Nephron progenitor cell (in vitro differentiated cells): ENCODE measurements around the gene CLRN3.

Experiments used
- DNase-seq: peaks from one replicate; pipeline ENCODE4 v3.0.0; 2021
- H3K27ac Mint-ChIP-seq: 2 replicates; pipeline ENCODE4 v1.8.0; 2021; ENCODE audit warnings: mild to moderate bottlenecking, moderate library complexity, mixed read lengths
- H3K27me3 Mint-ChIP-seq: 2 replicates; pipeline ENCODE4 v1.8.0; 2021; ENCODE audit warnings: mild to moderate bottlenecking, low read depth, mixed read lengths; ENCODE audit not compliant: poor library complexity
- H3K36me3 Mint-ChIP-seq: 2 replicates; pipeline ENCODE4 v1.8.0; 2021; ENCODE audit warnings: low read depth, mixed read lengths
- H3K4me1 Mint-ChIP-seq: 2 replicates; pipeline ENCODE4 v1.8.0; 2021; ENCODE audit warnings: mixed read lengths
- H3K4me3 Mint-ChIP-seq: 2 replicates; pipeline ENCODE4 v1.8.0; 2021; ENCODE audit warnings: mild to moderate bottlenecking, moderate library complexity, mixed read lengths
- H3K9me3 Mint-ChIP-seq: 2 replicates; pipeline ENCODE4 v1.8.0; 2021; ENCODE audit warnings: mild to moderate bottlenecking, moderate library complexity, mixed read lengths
- TF ChIP-seq, protein P1 (sequence below): fragments of 200-600 bp; sonication (generic); IDR thresholded peaks from 2 replicates; pipeline ENCODE4 v1.5.0; 2021; ENCODE audit warnings: antibody characterized with exemption

CLRN3 gene

DNA sequence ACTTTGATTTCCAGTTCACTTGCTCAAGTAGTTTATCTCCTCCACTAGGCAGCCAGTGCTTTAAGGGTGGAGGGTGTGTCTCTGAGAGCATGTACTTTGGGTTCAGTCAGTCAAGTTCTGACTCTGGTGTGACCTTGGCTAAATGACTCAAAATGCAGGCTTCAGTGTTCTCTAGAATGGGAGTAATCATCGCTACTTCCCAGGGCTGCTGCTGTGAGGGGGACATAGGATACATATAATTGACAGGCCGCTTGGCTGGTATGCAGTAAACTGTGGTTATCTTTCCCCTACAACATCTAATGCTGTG is 17.7 kb upstream of the CLRN3 start:
- Mint-ChIP-seq H3K9me3 (no peaks in the 10 kb centered on the region), H3K4me3 (no peak overlapping the region), H3K4me1 (peaks cover 14% of the 10 kb centered on the region), H3K27ac (no peak overlapping the region), H3K36me3 (no peaks in the 10 kb centered on the region), H3K27me3 (peaks cover 60% of the 10 kb centered on the region)
- DNase-seq, result no peak
- TF ChIP-seq, protein P1, sequence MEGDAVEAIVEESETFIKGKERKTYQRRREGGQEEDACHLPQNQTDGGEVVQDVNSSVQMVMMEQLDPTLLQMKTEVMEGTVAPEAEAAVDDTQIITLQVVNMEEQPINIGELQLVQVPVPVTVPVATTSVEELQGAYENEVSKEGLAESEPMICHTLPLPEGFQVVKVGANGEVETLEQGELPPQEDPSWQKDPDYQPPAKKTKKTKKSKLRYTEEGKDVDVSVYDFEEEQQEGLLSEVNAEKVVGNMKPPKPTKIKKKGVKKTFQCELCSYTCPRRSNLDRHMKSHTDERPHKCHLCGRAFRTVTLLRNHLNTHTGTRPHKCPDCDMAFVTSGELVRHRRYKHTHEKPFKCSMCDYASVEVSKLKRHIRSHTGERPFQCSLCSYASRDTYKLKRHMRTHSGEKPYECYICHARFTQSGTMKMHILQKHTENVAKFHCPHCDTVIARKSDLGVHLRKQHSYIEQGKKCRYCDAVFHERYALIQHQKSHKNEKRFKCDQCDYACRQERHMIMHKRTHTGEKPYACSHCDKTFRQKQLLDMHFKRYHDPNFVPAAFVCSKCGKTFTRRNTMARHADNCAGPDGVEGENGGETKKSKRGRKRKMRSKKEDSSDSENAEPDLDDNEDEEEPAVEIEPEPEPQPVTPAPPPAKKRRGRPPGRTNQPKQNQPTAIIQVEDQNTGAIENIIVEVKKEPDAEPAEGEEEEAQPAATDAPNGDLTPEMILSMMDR, result no peak

DNA sequence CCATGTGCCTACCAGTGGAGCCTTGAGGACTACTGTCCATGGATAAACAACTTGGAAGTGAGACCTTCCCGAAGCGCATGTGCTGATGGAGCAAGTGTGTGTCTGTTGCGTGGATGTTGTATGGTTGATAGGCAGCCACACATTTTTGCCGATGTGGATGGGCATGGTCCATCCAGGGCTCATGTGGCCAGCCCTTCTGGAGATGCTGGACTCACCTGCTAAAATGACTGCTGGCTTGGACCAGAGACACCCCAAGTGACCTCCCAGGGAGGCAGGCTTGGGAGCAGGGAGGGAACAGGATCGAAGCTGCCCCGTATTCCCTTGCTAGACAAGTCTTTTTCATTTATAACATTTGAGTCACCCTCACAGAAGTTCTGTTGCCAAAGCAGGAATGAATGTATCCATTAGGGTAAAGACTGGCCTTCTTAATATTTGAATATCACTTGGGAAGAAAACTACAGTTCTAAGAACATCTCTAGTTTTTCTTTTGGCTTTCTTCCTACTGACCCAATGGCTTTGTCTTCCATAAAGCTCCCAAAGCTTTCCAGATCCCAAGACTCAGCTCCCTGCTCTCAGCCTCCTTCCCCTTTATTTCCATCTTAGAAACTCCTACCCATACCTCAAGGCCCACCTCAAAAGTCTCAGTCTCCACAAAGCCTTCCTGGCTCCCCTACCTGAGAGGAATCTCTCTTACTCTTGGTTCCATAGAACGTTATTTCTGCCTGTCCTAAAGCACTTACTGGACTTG is 17.1 kb upstream of the CLRN3 start:
- peaks cover 14% of the 10 kb centered on the region for H3K4me1 Mint-ChIP-seq
- TF ChIP-seq, protein P1, result no peak

DNA sequence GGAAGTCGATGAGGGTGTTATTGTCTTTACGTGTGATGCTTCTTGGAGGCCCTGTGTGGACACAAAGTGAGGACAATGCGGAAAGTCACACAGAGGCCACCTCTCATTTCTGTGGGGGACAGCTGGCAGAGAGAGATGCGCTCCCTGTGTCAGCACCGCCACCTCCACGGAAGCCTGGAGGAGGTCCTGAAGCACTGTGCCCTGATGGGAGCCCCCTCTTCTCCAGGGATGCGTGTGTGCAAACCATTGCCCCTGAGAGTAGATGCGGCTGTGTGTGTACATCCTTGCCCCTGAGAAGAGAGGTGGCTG is 16.2 kb upstream of the CLRN3 start:
- Mint-ChIP-seq H3K27ac (no peak overlapping the region), H3K4me3 (peak overlapping the region; percentile 44), H3K9me3 (no peaks in the 10 kb centered on the region), H3K27me3 (peaks cover 68% of the 10 kb centered on the region), H3K4me1 (peaks cover 14% of the 10 kb centered on the region), H3K36me3 (no peaks in the 10 kb centered on the region)
- DNase-seq, result no peak
- TF ChIP-seq, protein P1, result no peak

More for the DNA sequence above, 17.1 kb upstream of the CLRN3 start:
- no peaks in the 10 kb centered on the region for H3K9me3 Mint-ChIP-seq
- peaks cover 64% of the 10 kb centered on the region for H3K27me3 Mint-ChIP-seq
- H3K36me3 Mint-ChIP-seq, result no peaks in the 10 kb centered on the region
- H3K4me3 Mint-ChIP-seq, result peak overlapping the region; percentile 2
- H3K27ac Mint-ChIP-seq, result no peak overlapping the region
- DNase-seq, result no peak

DNA sequence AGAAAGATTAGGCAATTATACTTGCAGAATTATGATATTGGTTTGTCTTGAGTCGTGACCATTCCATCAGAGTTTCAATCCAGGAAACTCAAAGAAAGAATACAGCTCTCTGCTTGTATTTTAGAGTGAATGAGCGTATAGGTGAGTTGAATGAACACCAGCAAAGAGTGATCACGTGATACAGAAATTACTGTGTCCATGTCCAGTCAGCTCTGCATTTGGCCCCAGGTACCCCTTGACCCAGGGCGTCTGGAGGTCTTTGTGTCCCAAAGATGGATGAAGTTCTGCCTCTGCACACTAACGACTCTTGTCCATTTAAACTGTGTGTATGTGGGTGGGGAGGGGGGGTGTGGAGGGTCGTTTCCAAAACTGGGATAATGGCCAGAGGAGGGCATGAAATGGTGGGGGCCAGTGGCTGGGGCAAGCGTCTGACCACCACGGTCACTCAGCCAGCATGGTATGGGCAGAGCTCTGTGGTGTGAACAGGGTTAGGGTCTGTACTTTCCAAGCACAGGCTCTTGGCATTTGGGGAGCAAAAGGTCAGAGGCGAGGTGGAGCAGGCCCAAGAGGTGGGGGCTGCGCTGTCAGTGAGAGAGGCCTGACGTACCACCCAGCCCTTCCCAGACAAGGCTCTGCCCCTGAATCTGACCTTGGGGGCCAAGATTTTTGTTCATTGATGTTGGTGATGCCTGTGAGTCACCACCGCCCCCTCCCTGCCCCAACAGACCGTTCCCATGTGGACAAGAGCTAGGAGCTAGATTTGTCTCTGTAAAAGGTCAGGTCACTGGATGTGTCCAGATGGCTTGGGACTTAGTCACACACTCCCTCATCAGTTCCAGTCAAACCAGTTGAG is 15.6 kb upstream of the CLRN3 start:
- TF ChIP-seq, protein P1, result no peak

DNA sequence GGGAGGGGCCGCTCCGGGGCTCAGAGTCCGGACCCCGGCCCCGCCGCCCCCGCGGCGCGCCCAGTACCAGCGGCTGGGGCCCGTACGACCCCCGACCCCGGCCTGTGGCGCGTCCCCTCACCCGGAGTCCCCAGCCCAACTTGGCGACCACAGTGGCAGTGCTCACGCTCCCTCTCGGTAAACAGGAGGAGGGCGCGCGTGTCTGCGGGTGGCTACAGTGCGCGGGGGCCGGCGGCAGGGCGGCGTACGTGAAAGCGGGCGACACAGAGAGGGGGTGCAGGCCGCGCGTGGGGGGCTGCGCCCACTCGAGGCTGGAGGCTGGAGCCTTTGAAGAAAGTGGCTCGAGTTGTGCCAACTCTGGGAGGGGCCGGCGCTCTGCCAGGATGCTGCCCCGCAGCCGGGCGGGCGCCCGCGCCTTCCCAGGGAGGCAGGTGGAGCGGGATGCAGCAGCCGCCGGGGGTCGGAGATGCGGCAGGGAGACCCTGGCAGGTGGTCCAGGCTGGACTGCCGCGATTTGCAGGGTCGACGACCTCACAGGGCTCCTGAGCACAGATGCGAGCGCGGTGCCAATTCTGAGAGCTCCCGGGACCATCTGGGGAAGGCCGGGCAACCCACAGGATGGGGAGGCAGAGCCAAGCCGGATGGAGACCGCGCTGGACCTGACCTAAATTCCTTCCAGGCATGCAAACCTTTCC is 14.8 kb upstream of the CLRN3 start:
- H3K4me3 Mint-ChIP-seq, result peak overlapping the region; percentile 66
- H3K27me3 Mint-ChIP-seq, result peaks cover 70% of the 10 kb centered on the region
- no peaks in the 10 kb centered on the region for H3K36me3 Mint-ChIP-seq
- no peaks in the 10 kb centered on the region for H3K9me3 Mint-ChIP-seq
- peaks cover 14% of the 10 kb centered on the region for H3K4me1 Mint-ChIP-seq
- H3K27ac Mint-ChIP-seq, result no peak overlapping the region
- DNase-seq, result peak; percentile 47
- TF ChIP-seq, protein P1, result no peak

More for the DNA sequence above, 15.6 kb upstream of the CLRN3 start:
- Mint-ChIP-seq H3K9me3 (no peaks in the 10 kb centered on the region), H3K36me3 (no peaks in the 10 kb centered on the region), H3K27me3 (peaks cover 69% of the 10 kb centered on the region), H3K27ac (no peak overlapping the region), H3K4me3 (peak overlapping the region; percentile 66), H3K4me1 (peaks cover 14% of the 10 kb centered on the region)
- DNase-seq, result no peak
